ENCODE data around the gene EID1.

DNA sequence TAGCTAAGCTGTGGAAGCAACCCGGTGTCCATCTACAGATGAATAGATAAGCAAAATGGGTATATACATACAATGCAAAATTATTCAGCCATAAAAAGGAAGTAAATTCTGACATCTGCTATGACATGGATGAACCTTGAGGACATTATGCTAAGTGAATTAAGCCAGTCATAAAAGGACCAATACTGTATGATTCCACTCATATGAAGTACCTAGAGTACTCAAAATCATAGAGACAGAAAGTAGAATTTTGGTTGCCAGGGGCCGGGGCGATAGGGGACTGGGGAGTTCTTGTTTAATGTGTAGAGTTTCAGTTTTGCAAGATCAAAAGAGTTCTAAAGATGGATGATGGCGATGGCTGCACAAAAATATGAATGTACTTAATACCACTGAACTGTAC is 10.3 kb downstream of the EID1 start:
- no peak for TF ChIP-seq SUZ12 (IDR thresholded peaks at IDR 0.05; ENCODE audit: extremely low read depth, insufficient read depth, insufficient read length)
- no peak for TF ChIP-seq YY1 (IDR thresholded peaks at IDR 0.05; ENCODE audit: insufficient read depth, insufficient read length)

All from NT2/D1 (cell line).